Right lobe of liver (tissue), 6 donors: ENCODE measurements around the gene UNC93A. TPM values are rescaled to one million over a fixed set of nuclear protein-coding genes. Genes with fewer than 3 reads are reported as not detected.

ENCODE experiments used
- ATAC-seq, 4 donors: fragments of 200-7000 bp; cut with Tn5 transposase; one replicate each; pipeline ENCODE4 v1.9.1; 2020; ENCODE audit warnings: mild to moderate bottlenecking in 4 of 4, moderate library complexity in 4 of 4
- DNase-seq, 3 donors: peaks; one replicate each; pipeline ENCODE4 v3.0.0-alpha.2; 2020
- H3K27ac ChIP-seq, 3 donors: fragments of 200-600 bp; one replicate each; pipeline ENCODE4 v1.8.0; 2022
- H3K27me3 ChIP-seq, 2 donors: fragments of 200-600 bp; one replicate each; pipeline ENCODE4 v1.8.0; 2022
- H3K36me3 ChIP-seq, 4 donors: fragments of 200-600 bp; sonication (generic) in 1 of 4; one replicate each; pipeline versions ENCODE4 v1.5.1 to v1.8.0; 2017 to 2022; ENCODE audit warnings: control low read depth in 1 of 4
- H3K4me1 ChIP-seq, 4 donors: fragments of 200-600 bp; sonication (generic) in 1 of 4; one replicate each; pipeline versions ENCODE4 v1.5.1 to v1.8.0; 2017 to 2022; ENCODE audit warnings: control low read depth in 1 of 4
- H3K4me3 ChIP-seq, 3 donors: fragments of 200-600 bp; one replicate each; pipeline ENCODE4 v1.8.0; 2022
- H3K9me3 ChIP-seq, 4 donors: fragments of 200-600 bp; sonication (generic) in 1 of 4; one replicate each; pipeline versions ENCODE4 v1.5.1 to v1.8.0; 2017 to 2022; ENCODE audit warnings: control low read depth in 1 of 4
- CTCF ChIP-seq, 4 donors: fragments of 200-600 bp in 3 of 4; fragments of 450-650 bp in 1 of 4; IDR thresholded peaks; one replicate each; pipeline versions ENCODE4 v1.5.1 to v1.8.0; 2016 to 2022; ENCODE audit warnings: antibody characterized with exemption in 4 of 4, mild to moderate bottlenecking in 2 of 4
- POLR2A ChIP-seq: fragments of 450-650 bp; IDR thresholded peaks from one replicate; pipeline ENCODE4 v1.6.1; 2017; ENCODE audit warnings: antibody characterized with exemption, mild to moderate bottlenecking
- WGBS: methylation state at CpG from one replicate; pipeline ENCODE4 v1.1.6; 2018; ENCODE audit warnings: low coverage, low lambda C conversion rate; ENCODE audit not compliant: insufficient coverage; ENCODE audit errors: missing lambda C conversion rate; 5-methylcytosine and 5-hydroxymethylcytosine counted together
- intact Hi-C, 2 donors: fragments of 100-400 bp; cut with DNase I; formaldehyde crosslinking; loops; one replicate each; pipeline versions ENCODE4 v1.11.2 to v1.14.1; 2022
- total RNA-seq, 6 experiments: library from RNA; depleted of rRNA in 2 of 6; stranded (reverse); fragments of >200 nt in 2 of 6; fragmentation: NEBNext Ultra II Directional in 3 of 6; extraction: Animal tissue kit (Norgen Biotek cat#: 25700) in 3 of 6; gene quantifications; one replicate each; pipeline versions ENCODE4 v1.1.0 to v1.2.4, GENCODE V29; 2016 to 2023
- donor health status: DM: no; HTN: yes; CAD: no.
- donor health status: DM: no; HTN: no; CAD: no.
- donor health status: DM: no; HTN: no; CAD: no.
- donor health status: DM: no; HTN: yes; CAD: no.
- donor health status: DM: no; HTN: yes; CAD: no.

The UNC93A gene
- total RNA-seq, 6 experiments from 2014 or later, result 1.4 to 15.8 (median 4.9) TPM

- DNase-seq (no peak), ATAC-seq (peak in 3 of 4 donors; percentile 29 to 52 (median 44))
- 59% methylated on average over 7 of the region's 7 CpGs for WGBS
- TF ChIP-seq POLR2A (no peak), CTCF (IDR thresholded peaks at IDR 0.05) (no peak)
- H3K4me3 ChIP-seq, result peak overlapping the region in 1 of 3 donors; percentile 18
- H3K27ac ChIP-seq, result peak overlapping the region in 2 of 3 donors; percentile 22 to 48
- H3K27me3 ChIP-seq, result no peaks in the 10 kb centered on the region
- peaks cover 0 to 17% (median 5%) of the 10 kb centered on the region in 4 donors for H3K4me1 ChIP-seq
- no peaks in the 10 kb centered on the region for H3K9me3 ChIP-seq
- intact Hi-C loops, result no loop called here
- H3K36me3 ChIP-seq, result no peaks in the 10 kb centered on the region
Measured at GRCh38 chr6:167291623-167292300, 647 bp downstream of the UNC93A start.

GRCh38 chr6:167292301-167293087 lies 1.4 kb downstream of the UNC93A start:
- WGBS, result 59% methylated on average over 3 of the region's 6 CpGs
- Histone ChIP-seq H3K27ac (no peak overlapping the region), H3K4me3 (no peak overlapping the region), H3K4me1 (peaks cover 0 to 17% (median 5%) of the 10 kb centered on the region in 4 donors), H3K27me3 (no peaks in the 10 kb centered on the region), H3K9me3 (no peaks in the 10 kb centered on the region), H3K36me3 (no peaks in the 10 kb centered on the region)
- DNase-seq (no peak), ATAC-seq (no peak)
- intact Hi-C loops, result no loop called here
- TF ChIP-seq CTCF (IDR thresholded peaks at IDR 0.05), result no peak
- no peak for TF ChIP-seq POLR2A

GRCh38 chr6:167293088-167293589 lies 2.0 kb downstream of the UNC93A start:
- intact Hi-C loops, result no loop called here
- no peak for TF ChIP-seq POLR2A
- TF ChIP-seq CTCF (IDR thresholded peaks at IDR 0.05), result no peak
- H3K4me1 ChIP-seq, result peaks cover 0 to 17% (median 5%) of the 10 kb centered on the region in 4 donors
- ATAC-seq (no peak), DNase-seq (no peak)
- WGBS, result no CpG with 5 or more reads among the region's 10 CpGs
- H3K27ac ChIP-seq, result no peak overlapping the region
- H3K36me3 ChIP-seq, result no peaks in the 10 kb centered on the region
- no peaks in the 10 kb centered on the region for H3K27me3 ChIP-seq
- H3K9me3 ChIP-seq, result no peaks in the 10 kb centered on the region
- no peak overlapping the region for H3K4me3 ChIP-seq

GRCh38 chr6:167293590-167294091 lies 2.5 kb downstream of the UNC93A start:
- no peak for TF ChIP-seq CTCF (IDR thresholded peaks at IDR 0.05)
- no peak for TF ChIP-seq POLR2A
- Histone ChIP-seq H3K9me3 (no peaks in the 10 kb centered on the region), H3K4me1 (peaks cover 0 to 17% (median 5%) of the 10 kb centered on the region in 4 donors), H3K27me3 (no peaks in the 10 kb centered on the region), H3K4me3 (no peak overlapping the region), H3K27ac (no peak overlapping the region), H3K36me3 (no peaks in the 10 kb centered on the region)
- 71% methylated on average over 6 of the region's 13 CpGs for WGBS
- ATAC-seq (no peak), DNase-seq (no peak)
- intact Hi-C loops, result no loop called here
